Stimulated activated CD8-positive, alpha-beta memory T cell treated with anti-CD3 and anti-CD28 coated beads, Interleukin-15, amount 100 ng/mL, for 24 hours (primary cell): ENCODE measurements around the gene ANKRD44.

ENCODE experiments used
- DNase-seq: peaks from one replicate; pipeline ENCODE4 v3.0.0-alpha.2; 2020; ENCODE audit warnings: low read depth

ANKRD44 gene

DNA sequence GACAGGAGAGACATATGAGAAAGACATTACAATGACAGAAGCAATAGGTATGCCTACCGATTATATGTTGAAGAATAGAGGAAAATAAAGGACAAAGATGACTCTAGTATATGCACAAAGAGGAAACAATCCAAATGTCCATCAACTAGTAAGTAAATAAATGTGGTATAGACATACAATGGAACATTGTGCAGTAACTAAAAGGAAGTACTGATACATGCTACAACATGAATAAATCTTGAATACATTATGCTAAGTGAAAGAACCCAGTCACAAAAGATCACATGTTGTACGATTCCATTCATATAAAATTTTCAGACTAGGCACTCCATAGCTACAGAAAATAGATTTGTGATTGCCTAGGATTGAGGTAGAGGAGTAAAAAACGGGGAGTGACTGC lies 355.5 kb downstream of the ANKRD44 start:
- no peak for DNase-seq

- no peak for DNase-seq
Measured at GRCh38 chr2:196954001-196954400, 356.6 kb downstream of the ANKRD44 start.

GRCh38 chr2:196952936-196953335 lies 357.6 kb downstream of the ANKRD44 start:
- DNase-seq: no peak

- no peak for DNase-seq
Measured at GRCh38 chr2:196951973-196952372, 358.6 kb downstream of the ANKRD44 start.

DNA sequence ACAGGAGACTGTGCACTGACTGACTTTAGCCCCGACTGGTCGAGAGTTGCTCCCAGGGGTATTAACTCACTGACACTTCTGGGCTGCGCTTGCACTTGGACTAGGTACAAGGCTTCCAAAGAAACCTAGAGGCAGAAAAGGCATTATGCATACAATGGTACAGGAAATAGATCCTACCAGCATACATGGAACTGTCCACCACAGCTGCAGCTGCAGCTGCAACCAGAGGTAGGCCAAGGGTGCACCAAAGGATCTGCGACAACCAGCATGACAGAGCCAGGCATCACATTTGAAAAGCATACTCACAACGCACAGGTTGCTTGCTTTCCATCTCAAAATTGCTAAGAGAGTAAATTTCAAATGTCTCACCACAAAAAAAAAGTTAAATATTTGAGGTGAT lies 361.5 kb downstream of the ANKRD44 start:
- DNase-seq: no peak

- no peak for DNase-seq
Measured at GRCh38 chr2:196944570-196944969, 366.0 kb downstream of the ANKRD44 start.

- no peak for DNase-seq
Measured at GRCh38 chr2:196941398-196942078, 369.0 kb downstream of the ANKRD44 start.

DNA sequence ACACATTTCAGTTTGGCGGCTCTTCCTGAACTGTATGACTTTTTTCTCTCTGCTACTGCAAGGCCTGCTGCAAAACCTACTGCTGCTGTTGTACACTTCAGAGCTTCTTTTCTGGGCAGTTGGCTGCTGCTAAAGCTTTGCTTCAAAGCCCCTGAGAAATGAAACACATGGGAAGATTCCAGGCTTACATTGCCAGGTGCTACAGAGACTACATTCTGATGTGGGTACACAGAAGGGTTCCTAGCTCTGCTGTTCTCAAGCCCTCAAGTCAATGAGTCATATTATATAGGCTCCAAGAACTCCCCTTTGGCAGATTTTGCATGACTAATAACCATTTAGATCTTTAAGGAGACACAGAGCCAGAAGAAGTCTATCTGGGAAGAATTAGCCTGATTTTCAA lies 371.2 kb downstream of the ANKRD44 start:
- no peak for DNase-seq
